Body of pancreas (tissue), 4 donors: ENCODE measurements around the gene DACH1.

Experiments
- POLR2A ChIP-seq, 3 donors: fragments of 450-650 bp; IDR thresholded peaks; one replicate each; pipeline ENCODE4 v1.6.1; 2016; ENCODE audit warnings: antibody characterized with exemption in 3 of 3, mild to moderate bottlenecking in 2 of 3
- TF ChIP-seq, protein P1 (sequence below), 7 experiments: fragments of 450-650 bp in 4 of 7; fragments of 200-600 bp in 3 of 7; sonication (generic) in 3 of 7; IDR thresholded peaks; one replicate each; pipeline ENCODE4 v1.5.1; 2016 to 2019; ENCODE audit warnings: antibody characterized with exemption in 7 of 7

DNA sequence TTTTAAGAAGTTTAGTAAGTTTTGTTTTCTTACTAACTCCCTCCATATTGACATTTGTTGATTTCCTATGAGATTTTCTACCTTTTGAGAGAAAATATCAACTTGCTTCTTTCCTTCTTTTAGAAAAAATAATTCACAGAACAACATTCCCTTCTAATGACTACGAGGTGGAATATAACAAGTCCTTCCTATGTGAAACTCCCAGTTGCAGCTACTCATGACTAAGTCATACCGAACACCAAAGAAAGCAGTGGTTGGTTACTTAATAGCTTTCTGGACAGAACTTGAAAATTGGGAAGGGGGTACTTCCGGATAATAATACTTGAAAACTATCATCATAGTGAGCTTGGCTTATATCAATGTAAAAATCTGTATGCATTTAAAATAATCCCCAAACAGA lies 144.8 kb downstream of the DACH1 start:
- TF ChIP-seq, protein P1, sequence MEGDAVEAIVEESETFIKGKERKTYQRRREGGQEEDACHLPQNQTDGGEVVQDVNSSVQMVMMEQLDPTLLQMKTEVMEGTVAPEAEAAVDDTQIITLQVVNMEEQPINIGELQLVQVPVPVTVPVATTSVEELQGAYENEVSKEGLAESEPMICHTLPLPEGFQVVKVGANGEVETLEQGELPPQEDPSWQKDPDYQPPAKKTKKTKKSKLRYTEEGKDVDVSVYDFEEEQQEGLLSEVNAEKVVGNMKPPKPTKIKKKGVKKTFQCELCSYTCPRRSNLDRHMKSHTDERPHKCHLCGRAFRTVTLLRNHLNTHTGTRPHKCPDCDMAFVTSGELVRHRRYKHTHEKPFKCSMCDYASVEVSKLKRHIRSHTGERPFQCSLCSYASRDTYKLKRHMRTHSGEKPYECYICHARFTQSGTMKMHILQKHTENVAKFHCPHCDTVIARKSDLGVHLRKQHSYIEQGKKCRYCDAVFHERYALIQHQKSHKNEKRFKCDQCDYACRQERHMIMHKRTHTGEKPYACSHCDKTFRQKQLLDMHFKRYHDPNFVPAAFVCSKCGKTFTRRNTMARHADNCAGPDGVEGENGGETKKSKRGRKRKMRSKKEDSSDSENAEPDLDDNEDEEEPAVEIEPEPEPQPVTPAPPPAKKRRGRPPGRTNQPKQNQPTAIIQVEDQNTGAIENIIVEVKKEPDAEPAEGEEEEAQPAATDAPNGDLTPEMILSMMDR (IDR thresholded peaks at IDR 0.05): no peak
- TF ChIP-seq POLR2A (IDR thresholded peaks at IDR 0.05): no peak
